Motor neuron (in vitro differentiated cells): ENCODE results near the gene LSAMP. TPM values are rescaled to one million over a fixed set of nuclear protein-coding genes. Genes with fewer than 3 reads are reported as not detected.

Experiments used
- ATAC-seq, 8 experiments: fragments of 200-7000 bp; cut with Tn5 transposase; replicated peaks in 6 of 8; 2 replicates each; pipeline ENCODE4 v1.8.0; 2021; ENCODE audit warnings: mild to moderate bottlenecking in 8 of 8, moderate library complexity in 8 of 8
- H3K27ac ChIP-seq, 2 donors: fragments of 250-450 bp; sonication (Bioruptor Pico); 2 replicates each; pipeline ENCODE4 v1.9.0; 2021; ENCODE audit warnings: antibody characterized with exemption in 2 of 2, mild to moderate bottlenecking in 2 of 2, moderate library complexity in 1 of 2
- H3K4me1 ChIP-seq, 2 donors: fragments of 250-450 bp; sonication (Bioruptor Pico); replicated peaks in 1 of 2; 2 replicates each; pipeline ENCODE4 v1.6.1; 2021; ENCODE audit warnings: antibody characterized with exemption in 2 of 2, mild to moderate bottlenecking in 2 of 2, moderate library complexity in 1 of 2
- H3K4me3 ChIP-seq, 5 donors: fragments of 250-450 bp; sonication (Bioruptor Pico); 2 replicates each; pipeline ENCODE4 v1.9.0; 2021; ENCODE audit warnings: antibody characterized with exemption in 5 of 5, mild to moderate bottlenecking in 5 of 5, moderate library complexity in 4 of 5
- WGBS, 10 experiments: fragments of 450-650 bp; shearing (Covaris generic); methylation state at CpG; one replicate each; pipeline ENCODE4 v1.0.0; 2022; 5-methylcytosine and 5-hydroxymethylcytosine counted together
- in situ Hi-C, 9 experiments: fragments of 400-800 bp; cut with MboI; loops; one replicate each; pipeline ENCODE4 v1.15.0; 2021; ENCODE audit warnings: low sequenced_read_pairs in 9 of 9, low pct_unique_long_range_greater_than_20kb in 2 of 9; ENCODE audit not compliant: unreplicated experiment in 9 of 9
- total RNA-seq, 8 experiments: library from RNA; unstranded; fragments of 300-600 nt; gene quantifications; 2 replicates each; pipeline versions ENCODE4 v1.2.3 to v1.2.4, GENCODE V29; 2022

Gene LSAMP
- total RNA-seq, 8 experiments from 2014 or later: 24.4 to 76.5 (median 39.2) TPM

GRCh38 chr3:116154389-116154788 is 290.9 kb downstream of the LSAMP start:
- Histone ChIP-seq H3K27ac (no peak overlapping the region), H3K4me3 (no peak overlapping the region), H3K4me1 (peaks cover under 1 to 23% of the 10 kb centered on the region in 2 donors)
- in situ Hi-C loops: no loop called here
- ATAC-seq: no peak
- 17 to 100% (median 73%) methylated on average over 1 to 2 of the region's 2 CpGs; no CpG with 5 or more reads in 2 of the 10 experiments for WGBS, 10 experiments

- in situ Hi-C loops: no loop called here
- WGBS, 10 experiments: 5 to 100% (median 88%) methylated on average over 1 to 3 of the region's 3 CpGs; no CpG with 5 or more reads in 1 of the 10 experiments
- peaks cover 9 to 25% of the 10 kb centered on the region in 2 donors for H3K4me1 ChIP-seq
- no peak overlapping the region for H3K27ac ChIP-seq
- no peak overlapping the region for H3K4me3 ChIP-seq
- ATAC-seq: peak in 1 of 8 experiments; percentile 25
Observed at GRCh38 chr3:116153174-116153573, 292.1 kb downstream of the LSAMP start.

- H3K4me1 ChIP-seq: peaks cover 9 to 15% of the 10 kb centered on the region in 2 donors
- in situ Hi-C loops: no loop called here
- ATAC-seq: peak in 3 of 8 experiments; percentile 26 to 70 (median 63)
- no peak overlapping the region for H3K27ac ChIP-seq
- 0 to 70% (median 17%) methylated on average over 1 of the region's 1 CpG; no CpG with 5 or more reads in 3 of the 10 experiments for WGBS, 10 experiments
- no peak overlapping the region for H3K4me3 ChIP-seq
Observed at GRCh38 chr3:116150655-116151167, 294.6 kb downstream of the LSAMP start.

GRCh38 chr3:116148881-116149851 is 296.1 kb downstream of the LSAMP start:
- WGBS, 10 experiments: 51 to 90% (median 68%) methylated on average over 3 to 7 of the region's 7 CpGs; no CpG with 5 or more reads in 3 of the 10 experiments
- in situ Hi-C loops: loop anchor here in 3 of 9 experiments (25.0 kb wide), 3 partner anchors 288 to 613 kb away; partner anchors contain the start of gene LSAMP (in 1 of the 3)
- Histone ChIP-seq H3K27ac (no peak overlapping the region), H3K4me3 (no peak overlapping the region), H3K4me1 (peaks cover 9 to 10% of the 10 kb centered on the region in 2 donors)
- peak in 7 of 8 experiments; percentile 36 to 98 (median 77) for ATAC-seq

GRCh38 chr3:116145613-116146012 is 299.7 kb downstream of the LSAMP start:
- whole genome bisulfite sequencing, 10 experiments: 77 to 100% (median 100%) methylated on average over 1 of the region's 1 CpG
- H3K4me3 ChIP-seq: no peak overlapping the region
- ATAC-seq: no peak
- in situ Hi-C loops: loop anchor here in 3 of 9 experiments (25.0 kb wide), 3 partner anchors 292 to 617 kb away; partner anchors contain the start of gene LSAMP (in 1 of the 3)
- no peak overlapping the region for H3K27ac ChIP-seq
- H3K4me1 ChIP-seq: peaks cover 7 to 9% of the 10 kb centered on the region in 2 donors

- H3K4me3 ChIP-seq: no peak overlapping the region
- H3K4me1 ChIP-seq: peaks cover 0 to 11% of the 10 kb centered on the region in 2 donors
- WGBS, 10 experiments: 89 to 100% (median 95%) methylated on average over 1 to 4 of the region's 4 CpGs; no CpG with 5 or more reads in 5 of the 10 experiments
- in situ Hi-C loops: loop anchor here in 3 of 9 experiments (25.0 kb wide), 3 partner anchors 296 to 621 kb away; partner anchors contain the start of gene LSAMP (in 1 of the 3)
- H3K27ac ChIP-seq: no peak overlapping the region
- no peak for ATAC-seq
Observed at GRCh38 chr3:116141724-116142123, 303.6 kb downstream of the LSAMP start.

- H3K4me3 ChIP-seq: no peak overlapping the region
- WGBS, 10 experiments: 0 to 66% (median 39%) methylated on average over 1 to 5 of the region's 5 CpGs
- in situ Hi-C loops: loop anchor here in 3 of 9 experiments (25.0 kb wide), 3 partner anchors 297 to 622 kb away; partner anchors contain the start of gene LSAMP (in 1 of the 3)
Observed at GRCh38 chr3:116140100-116140689, 305.1 kb downstream of the LSAMP start.

GRCh38 chr3:116139641-116140040 is 305.6 kb downstream of the LSAMP start:
- peaks cover 12 to 23% of the 10 kb centered on the region in 2 donors for H3K4me1 ChIP-seq
- 64 to 100% (median 89%) methylated on average over 1 to 2 of the region's 2 CpGs; no CpG with 5 or more reads in 2 of the 10 experiments for WGBS, 10 experiments
- H3K4me3 ChIP-seq: no peak overlapping the region
- ATAC-seq: peak in 5 of 8 experiments; percentile 56 to 74 (median 60)
- H3K27ac ChIP-seq: no peak overlapping the region
- in situ Hi-C loops: loop anchor here in 3 of 9 experiments (25.0 kb wide), 3 partner anchors 298 to 623 kb away; partner anchors contain the start of gene LSAMP (in 1 of the 3)

More at GRCh38 chr3:116140100-116140689, 305.1 kb downstream of the LSAMP start:
- ATAC-seq: peak in 2 of 8 experiments; percentile 5 to 32
- peaks cover 11 to 18% of the 10 kb centered on the region in 2 donors for H3K4me1 ChIP-seq
- H3K27ac ChIP-seq: no peak overlapping the region

- WGBS, 10 experiments: 17 to 93% (median 50%) methylated on average over 1 to 4 of the region's 4 CpGs
- Histone ChIP-seq H3K4me3 (no peak overlapping the region), H3K27ac (no peak overlapping the region), H3K4me1 (peaks cover 12 to 23% of the 10 kb centered on the region in 2 donors)
- ATAC-seq: peak in 7 of 8 experiments; percentile 78 to 97 (median 92)
- in situ Hi-C loops: loop anchor here in 3 of 9 experiments (25.0 kb wide), 3 partner anchors 302 to 627 kb away; partner anchors contain the start of gene LSAMP (in 1 of the 3)
Observed at GRCh38 chr3:116135457-116136085, 309.7 kb downstream of the LSAMP start.

GRCh38 chr3:116129187-116129946 is 315.9 kb downstream of the LSAMP start:
- WGBS, 10 experiments: 54 to 100% (median 88%) methylated on average over 2 to 5 of the region's 5 CpGs; no CpG with 5 or more reads in 1 of the 10 experiments
- H3K4me1 ChIP-seq: no peaks in the 10 kb centered on the region
- H3K4me3 ChIP-seq: no peak overlapping the region
- peak in 2 of 8 experiments; percentile 63 to 75 for ATAC-seq
- no peak overlapping the region for H3K27ac ChIP-seq
- in situ Hi-C loops: loop anchor here in 3 of 9 experiments (25.0 kb wide), 3 partner anchors 308 to 633 kb away; partner anchors contain the start of gene LSAMP (in 1 of the 3)

GRCh38 chr3:116127464-116127863 is 317.8 kb downstream of the LSAMP start:
- no peak overlapping the region for H3K27ac ChIP-seq
- WGBS, 10 experiments: 16 to 100% (median 89%) methylated on average over 1 to 2 of the region's 2 CpGs
- no peak overlapping the region for H3K4me3 ChIP-seq
- in situ Hi-C loops: loop anchor here in 3 of 9 experiments (25.0 kb wide), 3 partner anchors 310 to 635 kb away; partner anchors contain the start of gene LSAMP (in 1 of the 3)
- ATAC-seq: no peak
- no peaks in the 10 kb centered on the region for H3K4me1 ChIP-seq
